Fibroblast of mammary gland (primary cell): ENCODE measurements around the gene ZNF783.
A peak's percentile ranks its signal among the peaks of the same experiment; 100 is the strongest.
"Not testable (repeated sequence)": the region's sequence is repeated elsewhere in the genome, so short reads cannot be mapped to it uniquely, and the experiment has no call there.

Experiments used
- DNase-seq: peaks from one replicate; pipeline ENCODE4 v3.0.0-alpha.2; 2010; ENCODE audit warnings: low read depth
- H3K4me3 ChIP-seq: 2 replicates; pipeline ENCODE4 v1.5.1; 2011; ENCODE audit warnings: low read depth, mild to moderate bottlenecking, low read length, moderate library complexity; ENCODE audit not compliant: control insufficient read depth
- CTCF ChIP-seq: conservative IDR thresholded peaks from 2 replicates; pipeline ENCODE4 v1.5.1; 2011; ENCODE audit warnings: low read depth, low read length, inconsistent platforms; ENCODE audit not compliant: control insufficient read depth, insufficient read depth

Gene ZNF783

GRCh38 chr7:149223176-149223575 is 38.8 kb upstream of the ZNF783 start:
- DNase-seq, result no peak
- no peak for TF ChIP-seq CTCF
- H3K4me3 ChIP-seq, result no peak overlapping the region

- no peak for TF ChIP-seq CTCF
- H3K4me3 ChIP-seq, result no peak overlapping the region
- no peak for DNase-seq
These were observed 38.2 kb upstream of the ZNF783 start for GRCh38 chr7:149223761-149224160.

- no peak for DNase-seq
- TF ChIP-seq CTCF, result no peak
- no peak overlapping the region for H3K4me3 ChIP-seq
These were observed 37.6 kb upstream of the ZNF783 start for GRCh38 chr7:149224352-149224751.

GRCh38 chr7:149225106-149225505 is 36.9 kb upstream of the ZNF783 start:
- TF ChIP-seq CTCF, result no peak
- DNase-seq, result no peak
- no peak overlapping the region for H3K4me3 ChIP-seq

GRCh38 chr7:149225656-149226055 is 36.3 kb upstream of the ZNF783 start:
- no peak for TF ChIP-seq CTCF
- H3K4me3 ChIP-seq, result no peak overlapping the region
- no peak for DNase-seq

GRCh38 chr7:149226366-149226765 is 35.6 kb upstream of the ZNF783 start:
- not testable (repeated sequence) for DNase-seq

GRCh38 chr7:149226840-149227494 is 35.0 kb upstream of the ZNF783 start:
- no peak for TF ChIP-seq CTCF
- DNase-seq, result peak; percentile 41
- H3K4me3 ChIP-seq, result no peak overlapping the region

More at GRCh38 chr7:149226366-149226765, 35.6 kb upstream of the ZNF783 start:
- not testable (repeated sequence) for H3K4me3 ChIP-seq
